Gastroesophageal sphincter (tissue), 3 donors: ENCODE results near the gene RAD18.

Source experiments
- CTCF ChIP-seq, 4 experiments: fragments of 200-600 bp in 2 of 4; fragments of 450-650 bp in 2 of 4; sonication (generic) in 1 of 4; IDR thresholded peaks; one replicate each; pipeline ENCODE4 v1.5.1; 2017 to 2019; ENCODE audit warnings: antibody characterized with exemption in 4 of 4, mild to moderate bottlenecking in 2 of 4, moderate library complexity in 2 of 4
- EP300 ChIP-seq: sonication (generic); formaldehyde crosslinking; IDR thresholded peaks from one replicate; pipeline ENCODE4 v1.6.1; 2017; ENCODE audit warnings: antibody characterized with exemption, mild to moderate bottlenecking
- POLR2A ChIP-seq, 2 donors: fragments of 450-650 bp; IDR thresholded peaks; one replicate each; pipeline ENCODE4 v1.6.1; 2017; ENCODE audit warnings: antibody characterized with exemption in 2 of 2, mild to moderate bottlenecking in 2 of 2, moderate library complexity in 1 of 2

- TF ChIP-seq CTCF (IDR thresholded peaks at IDR 0.05) (no peak), POLR2A (IDR thresholded peaks at IDR 0.05) (no peak), EP300 (no peak)
These were observed 8.1 kb downstream of the RAD18 start for GRCh38 chr3:8954938-8955763.
